GM04503 (cell line): ENCODE data around the gene ROCK2.
"Not testable (repeated sequence)": the region's sequence is repeated elsewhere in the genome, so short reads cannot be mapped to it uniquely, and the experiment has no call there.

Experiments used
- DNase-seq: peaks from one replicate; pipeline ENCODE4 v3.0.0-alpha.2; 2012; ENCODE audit warnings: low read depth

Gene ROCK2

DNA sequence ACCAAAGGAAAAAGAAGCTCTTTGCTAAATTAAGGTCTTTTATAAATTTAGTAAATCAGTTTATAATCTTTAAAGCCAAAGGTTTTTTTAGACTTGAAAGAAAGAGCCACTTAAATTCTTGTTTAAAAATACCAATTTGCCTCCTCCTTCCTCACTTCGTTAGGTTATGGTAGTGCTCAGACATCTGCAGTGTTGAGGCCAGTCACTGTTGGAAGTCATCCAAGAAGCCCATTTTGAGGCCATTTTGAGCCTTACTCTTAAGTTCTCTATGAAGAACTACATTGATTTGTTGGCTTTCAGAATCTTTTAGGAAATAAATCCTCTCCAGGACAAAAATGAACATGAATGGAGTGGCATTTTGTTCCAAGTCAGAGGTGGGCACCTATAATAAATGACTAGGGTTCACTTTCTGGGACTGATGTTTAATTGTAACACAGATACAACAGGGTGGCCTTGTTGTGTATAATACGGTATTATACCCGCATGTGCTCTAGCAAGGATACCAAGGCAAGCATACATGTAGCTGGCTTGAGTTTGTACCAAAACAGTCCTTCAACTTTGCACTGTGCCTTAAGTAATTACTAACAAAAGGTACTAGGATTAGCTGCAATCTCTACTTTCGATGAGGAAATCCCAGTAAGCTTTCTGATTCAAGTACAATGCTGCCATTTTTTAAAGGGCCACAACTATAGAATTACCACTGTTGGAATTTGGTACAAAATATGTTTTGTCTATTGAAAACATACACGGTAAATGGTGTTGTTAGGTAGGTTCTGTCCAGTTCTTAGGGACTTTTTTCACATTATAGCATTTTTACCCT is 166.4 kb downstream of the ROCK2 start:
- DNase-seq = no peak

DNA sequence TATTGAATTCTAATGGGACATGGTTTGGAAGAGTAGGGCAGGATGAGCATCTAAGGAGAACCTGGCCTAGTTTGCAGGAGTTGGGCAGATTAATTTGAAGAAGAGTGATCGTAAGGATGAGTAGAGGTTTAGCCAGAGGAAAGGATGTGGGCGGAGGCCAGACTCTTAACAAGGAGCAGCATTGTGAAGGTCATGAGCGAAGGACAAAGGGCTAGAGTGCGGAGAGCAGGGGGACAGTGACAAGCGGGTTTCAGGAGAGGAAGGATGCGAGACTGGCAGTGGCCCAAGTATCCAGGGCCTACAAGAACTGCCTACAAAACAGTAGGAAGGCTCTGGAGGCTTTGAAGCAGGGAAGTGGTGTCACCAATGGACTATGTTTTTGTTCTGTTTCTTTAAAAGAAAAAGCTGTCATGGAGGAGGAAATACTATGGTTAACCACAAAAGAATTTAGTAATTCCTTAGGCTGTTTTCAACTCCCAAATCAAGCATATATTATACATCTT is 169.1 kb downstream of the ROCK2 start:
- no peak for DNase-seq

DNA sequence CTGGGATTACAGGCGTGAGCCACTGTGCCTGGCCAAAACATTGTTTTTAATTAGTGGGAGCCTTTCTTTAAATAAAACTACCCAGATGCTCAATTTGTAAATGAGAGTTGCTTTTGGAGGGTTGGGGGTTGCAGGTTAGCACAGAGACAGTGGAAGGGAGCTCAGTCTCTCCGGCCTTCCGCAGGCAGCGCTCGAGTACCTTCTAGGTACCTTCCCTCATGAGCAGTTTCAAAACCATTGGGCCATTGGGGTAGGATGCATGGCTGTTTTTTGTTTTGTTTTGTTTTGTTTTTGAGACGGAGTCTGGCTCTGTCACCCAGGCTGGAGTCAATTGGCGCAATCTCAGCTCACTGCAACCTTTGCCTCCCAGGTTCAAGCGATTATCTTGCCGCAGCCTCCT is 170.2 kb downstream of the ROCK2 start:
- no peak for DNase-seq

DNA sequence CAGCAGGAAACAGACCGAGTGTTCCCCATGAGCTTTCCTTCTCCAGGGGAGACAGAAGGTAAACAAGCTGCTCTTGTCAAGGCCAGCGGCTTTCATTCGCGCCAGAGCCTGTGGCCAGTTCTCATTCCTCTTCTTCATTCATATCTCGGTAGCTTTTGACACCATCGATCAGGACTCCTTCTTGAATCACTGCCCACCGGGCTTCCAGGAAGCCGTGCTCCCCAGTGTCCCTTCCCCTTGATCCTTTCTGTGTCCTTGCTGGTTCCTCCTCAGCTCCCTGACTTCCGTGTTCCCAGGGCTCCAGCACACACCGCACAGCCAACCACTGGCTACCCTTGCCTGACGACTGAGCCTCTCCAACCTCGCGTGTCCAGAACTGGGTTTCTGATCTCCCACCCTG is 175.1 kb downstream of the ROCK2 start:
- DNase-seq = no peak

DNA sequence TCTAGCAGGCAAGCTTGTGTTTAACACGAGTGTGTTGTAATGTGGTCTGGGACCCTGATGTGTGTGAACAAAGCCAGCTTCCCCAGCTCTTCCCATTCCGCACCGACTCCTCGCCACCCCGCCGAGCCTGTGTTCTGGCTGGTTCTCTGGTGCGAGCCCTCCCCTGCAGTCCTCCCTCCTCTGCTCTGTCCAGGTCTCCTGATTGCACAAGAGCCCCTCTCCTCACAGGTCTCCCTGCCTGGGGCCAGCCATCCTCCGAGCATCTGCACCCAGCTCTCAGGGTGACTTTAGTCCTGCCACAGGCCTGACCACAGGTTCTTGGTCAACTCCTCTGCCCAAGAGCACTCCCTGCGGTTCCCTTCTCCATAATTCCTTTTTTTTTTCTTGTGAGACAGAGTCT is 175.9 kb downstream of the ROCK2 start:
- DNase-seq = no peak

DNA sequence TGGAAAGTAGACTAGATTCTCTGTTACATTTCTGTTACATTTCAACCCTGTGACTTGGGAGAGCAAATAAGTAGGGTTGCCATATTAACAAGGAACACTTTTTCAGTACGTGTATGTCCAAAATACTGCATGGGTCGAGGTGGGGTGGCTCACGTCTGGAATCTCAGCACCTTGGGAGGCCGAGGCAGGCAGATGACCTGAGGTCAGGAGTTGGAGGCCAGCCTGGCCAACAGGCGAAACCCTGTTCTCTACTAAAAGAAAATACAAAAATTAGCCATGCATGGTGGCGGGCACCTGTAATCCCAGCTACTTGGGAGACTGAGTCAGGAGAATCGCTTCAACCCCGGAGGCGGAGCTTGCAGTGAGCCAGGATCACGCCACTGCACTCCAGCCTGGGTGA is 178.0 kb downstream of the ROCK2 start:
- DNase-seq = no peak

DNA sequence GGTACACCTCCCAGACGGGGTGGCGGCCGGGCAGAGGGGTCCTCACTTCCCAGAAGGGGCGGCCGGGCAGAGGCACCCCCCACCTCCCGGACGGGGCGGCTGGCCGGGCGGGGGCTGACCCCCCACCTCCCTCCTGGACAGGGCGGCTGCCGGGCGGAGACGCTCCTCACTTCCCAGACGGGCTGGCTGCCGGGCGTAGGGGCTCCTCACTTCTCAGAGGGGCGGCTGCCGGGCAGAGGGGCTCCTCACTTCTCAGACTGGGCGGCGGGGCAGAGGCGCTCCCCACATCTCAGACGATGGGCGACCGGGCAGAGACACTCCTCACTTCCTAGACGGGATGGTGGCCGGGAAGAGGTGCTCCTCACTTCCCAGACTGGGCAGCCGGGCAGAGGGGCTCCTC is 179.4 kb downstream of the ROCK2 start:
- not testable (repeated sequence) for DNase-seq

DNA sequence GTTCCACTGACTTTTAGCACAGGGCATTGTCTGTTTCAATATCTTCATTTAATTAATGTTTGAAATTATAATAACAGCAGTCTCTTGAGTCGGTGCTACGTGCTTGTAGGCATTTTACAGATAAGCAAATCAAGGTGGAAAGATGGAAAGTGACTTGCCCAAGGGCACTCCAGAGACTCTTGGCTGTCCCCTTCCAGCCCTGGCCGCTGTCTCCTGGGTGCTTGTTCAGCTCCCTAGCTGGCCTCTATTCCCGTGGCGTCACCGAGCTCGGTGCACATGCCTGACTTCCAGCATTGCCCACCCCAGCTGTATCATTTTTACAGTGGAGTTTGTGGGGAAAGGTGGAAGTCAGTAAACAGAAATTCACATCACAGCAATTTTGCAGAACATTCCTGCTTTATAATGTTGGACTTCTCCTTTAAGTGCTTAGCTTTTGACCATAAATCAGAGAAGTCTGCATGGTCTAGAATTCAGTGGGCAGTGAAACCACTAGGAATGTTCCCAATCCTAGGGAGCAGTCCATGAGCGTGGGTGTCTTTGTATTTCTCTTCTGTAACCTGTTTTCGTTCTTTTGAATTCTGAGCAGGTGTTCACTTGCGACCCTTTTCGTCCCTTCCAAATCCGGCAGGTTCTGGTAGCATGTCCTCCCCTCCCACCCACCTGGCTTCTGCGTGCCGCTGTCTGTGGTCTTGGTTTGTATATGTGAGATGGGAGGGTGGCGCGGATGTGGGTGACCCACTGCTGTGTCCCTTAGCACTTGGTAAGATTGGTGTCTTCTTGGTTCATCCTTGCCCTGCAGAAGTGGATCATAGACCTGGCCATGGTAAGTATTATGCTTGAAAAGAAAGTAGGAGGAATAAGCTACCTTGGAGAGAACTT is 180.8 kb downstream of the ROCK2 start:
- DNase-seq = no peak

DNA sequence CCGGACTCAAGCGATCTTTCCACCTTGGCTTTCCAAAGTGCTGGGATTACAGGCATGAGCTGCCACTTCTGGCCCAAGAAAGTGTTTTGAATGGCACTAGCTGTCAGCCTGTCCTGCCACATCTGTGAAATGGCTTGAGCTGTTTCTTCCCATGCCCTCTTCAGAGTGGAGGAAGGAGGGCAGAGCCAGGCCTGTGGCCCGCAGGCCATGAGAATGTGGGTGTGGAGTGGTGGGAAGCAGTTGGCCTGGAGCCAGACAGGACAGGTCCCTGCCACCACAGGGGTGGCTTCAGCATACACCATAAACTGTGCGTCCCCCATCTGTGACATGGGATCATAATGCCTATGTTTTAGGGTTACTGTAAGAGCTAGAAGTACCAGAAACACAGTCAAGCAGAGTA is 182.7 kb downstream of the ROCK2 start:
- no peak for DNase-seq

DNA sequence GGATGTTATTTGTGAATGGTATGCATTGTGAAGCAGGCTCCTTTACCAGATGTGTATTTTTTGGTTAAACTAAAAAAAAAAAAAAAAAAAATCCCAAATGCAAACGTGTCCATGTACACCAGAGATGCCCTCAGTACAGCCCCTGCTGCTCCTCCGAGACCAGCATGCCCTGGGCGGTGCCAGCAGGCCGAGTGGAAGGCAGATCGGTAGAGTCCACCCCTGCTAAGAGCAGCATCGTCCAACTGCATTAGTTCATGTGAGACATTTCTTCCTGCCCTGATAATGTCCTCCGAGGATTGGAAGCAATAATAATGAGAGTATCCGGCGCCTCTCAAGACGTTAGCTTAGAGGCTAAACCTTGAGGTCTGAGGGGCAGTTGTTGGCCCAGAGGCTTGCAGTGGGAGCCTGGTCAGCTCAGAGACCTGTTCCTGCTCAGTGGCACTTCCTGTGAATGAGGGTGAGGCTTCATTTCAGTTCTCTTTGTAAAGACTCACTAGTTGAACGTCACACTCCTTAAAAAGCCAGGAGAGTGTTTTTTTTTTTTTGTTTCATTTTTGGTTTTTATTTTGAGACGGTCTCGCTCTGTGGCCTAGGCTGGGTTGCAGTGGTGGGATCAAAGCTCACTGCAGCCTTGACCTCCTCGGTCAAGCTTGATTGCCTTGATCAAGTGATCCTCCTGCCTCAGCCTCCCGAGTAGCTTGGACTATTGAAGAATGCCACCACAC is 183.5 kb downstream of the ROCK2 start:
- no peak for DNase-seq

DNA sequence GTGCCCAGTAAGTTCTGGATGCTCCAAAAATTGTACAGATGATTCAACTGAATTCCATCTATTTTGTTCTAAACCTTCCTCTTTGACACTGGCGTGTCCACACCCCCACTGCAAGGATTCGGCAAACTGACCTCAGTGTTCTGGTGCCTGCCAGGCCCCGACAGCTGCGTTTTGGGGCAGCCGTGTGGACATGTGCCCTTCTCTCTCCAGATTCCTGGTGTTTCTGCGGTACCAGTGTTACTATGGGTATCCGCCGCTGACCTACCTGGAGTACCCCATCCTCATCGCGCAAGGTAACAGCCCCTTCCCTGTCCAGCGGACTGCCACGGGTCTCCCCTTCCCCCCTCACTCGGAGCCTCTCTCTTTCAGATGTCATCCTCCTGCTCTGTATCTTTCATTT is 184.2 kb downstream of the ROCK2 start:
- DNase-seq = no peak

DNA sequence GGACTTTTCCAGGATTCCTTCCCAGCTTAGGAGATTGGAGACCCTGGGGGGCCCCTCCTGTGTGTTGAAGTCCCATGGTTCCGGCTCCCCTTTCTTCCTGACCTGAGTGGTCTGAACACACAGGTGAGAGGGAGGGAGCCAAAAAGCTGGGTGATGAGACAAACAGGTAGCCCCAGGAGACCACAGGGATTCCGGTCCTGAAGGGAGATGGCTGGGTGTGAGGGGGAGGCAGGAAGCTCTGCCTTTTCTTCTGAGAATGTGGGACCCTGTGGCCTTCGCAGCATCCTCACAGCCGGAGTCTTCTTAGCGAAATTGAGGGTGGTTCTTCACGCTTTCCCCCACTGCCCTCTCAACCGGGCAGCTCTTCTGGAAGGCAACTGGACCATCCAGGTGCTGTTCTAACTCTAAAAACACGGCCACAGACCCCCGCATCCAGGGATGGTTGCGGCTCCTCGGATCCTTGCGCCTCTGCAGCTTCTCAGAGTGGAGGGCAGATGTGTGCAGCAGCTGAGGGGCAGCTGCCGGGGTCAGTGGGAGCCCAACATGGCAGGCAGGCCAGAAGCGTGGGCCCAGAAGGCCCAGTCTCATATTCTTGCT is 184.8 kb downstream of the ROCK2 start:
- no peak for DNase-seq

DNA sequence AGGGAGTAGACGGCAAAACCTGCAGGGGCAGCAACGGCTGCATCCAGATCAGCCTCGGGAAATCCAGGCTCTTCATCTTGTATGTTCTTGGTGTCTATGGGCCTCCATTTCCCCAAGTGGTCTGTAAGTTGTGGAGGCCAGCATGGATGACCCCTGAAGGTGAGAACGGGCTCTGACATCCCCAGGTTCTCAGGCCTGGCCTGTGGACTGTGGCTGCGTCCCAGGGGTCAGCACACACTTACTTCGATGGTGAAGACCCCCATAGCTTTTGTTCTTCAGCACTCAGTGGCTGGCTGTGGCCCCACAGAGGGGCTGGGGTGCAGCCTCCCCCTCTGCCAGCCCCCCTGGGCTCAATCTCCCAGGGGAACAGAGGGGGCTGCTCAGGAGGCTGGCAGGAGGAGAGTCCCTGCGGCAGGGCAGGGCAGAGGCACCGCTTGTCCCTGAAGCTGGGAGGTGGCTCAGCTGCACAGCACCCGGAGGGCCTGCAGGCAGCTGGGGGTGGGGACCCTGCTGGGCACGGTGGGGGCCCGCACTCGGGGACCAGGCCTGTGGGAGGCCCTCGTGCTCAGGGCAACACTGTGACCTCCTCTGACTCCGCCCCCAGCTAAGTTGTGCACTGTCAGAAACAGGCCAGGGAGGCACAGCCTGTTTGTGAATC is 185.4 kb downstream of the ROCK2 start:
- no peak for DNase-seq

DNA sequence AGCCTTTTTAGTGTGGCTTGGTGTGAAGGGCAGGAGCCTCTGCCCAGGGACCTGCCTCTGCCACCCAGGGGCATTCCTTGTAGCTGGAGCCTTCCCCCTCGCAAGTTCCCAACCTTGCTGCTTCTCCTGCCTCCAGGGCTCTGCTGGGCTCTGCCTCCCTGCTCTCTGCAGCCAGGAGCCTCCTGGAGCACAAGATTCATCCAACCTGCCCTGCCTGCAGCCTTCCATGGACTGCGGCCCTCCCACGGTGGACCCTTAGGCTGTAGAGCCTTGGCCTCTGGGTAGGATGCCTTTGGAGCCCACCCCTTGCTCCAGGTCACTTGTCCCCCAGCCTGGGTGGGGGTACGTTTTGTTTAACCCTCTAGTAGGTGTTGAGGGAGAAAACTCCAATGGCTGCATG is 186.7 kb downstream of the ROCK2 start:
- DNase-seq = no peak

DNA sequence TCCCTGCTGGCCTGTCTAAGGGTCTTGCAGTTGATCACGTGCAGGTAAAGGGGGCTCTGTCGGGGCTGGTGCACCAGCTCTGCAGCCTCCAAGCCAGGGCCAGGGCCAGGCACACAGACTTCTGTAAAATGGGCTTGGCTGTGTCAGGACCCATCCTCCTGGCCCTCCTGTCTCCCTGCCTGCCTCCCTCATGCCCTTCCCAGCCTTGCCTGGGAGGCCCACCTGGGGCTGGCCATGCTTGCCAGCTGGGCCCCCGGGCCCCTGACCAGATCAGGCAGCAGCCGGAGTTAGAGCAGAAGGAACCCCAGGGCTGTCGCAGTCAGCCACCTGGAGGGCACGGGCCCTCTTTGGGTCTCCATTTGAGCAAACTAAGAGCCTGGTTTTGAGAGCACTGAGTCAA is 187.1 kb downstream of the ROCK2 start:
- no peak for DNase-seq

DNA sequence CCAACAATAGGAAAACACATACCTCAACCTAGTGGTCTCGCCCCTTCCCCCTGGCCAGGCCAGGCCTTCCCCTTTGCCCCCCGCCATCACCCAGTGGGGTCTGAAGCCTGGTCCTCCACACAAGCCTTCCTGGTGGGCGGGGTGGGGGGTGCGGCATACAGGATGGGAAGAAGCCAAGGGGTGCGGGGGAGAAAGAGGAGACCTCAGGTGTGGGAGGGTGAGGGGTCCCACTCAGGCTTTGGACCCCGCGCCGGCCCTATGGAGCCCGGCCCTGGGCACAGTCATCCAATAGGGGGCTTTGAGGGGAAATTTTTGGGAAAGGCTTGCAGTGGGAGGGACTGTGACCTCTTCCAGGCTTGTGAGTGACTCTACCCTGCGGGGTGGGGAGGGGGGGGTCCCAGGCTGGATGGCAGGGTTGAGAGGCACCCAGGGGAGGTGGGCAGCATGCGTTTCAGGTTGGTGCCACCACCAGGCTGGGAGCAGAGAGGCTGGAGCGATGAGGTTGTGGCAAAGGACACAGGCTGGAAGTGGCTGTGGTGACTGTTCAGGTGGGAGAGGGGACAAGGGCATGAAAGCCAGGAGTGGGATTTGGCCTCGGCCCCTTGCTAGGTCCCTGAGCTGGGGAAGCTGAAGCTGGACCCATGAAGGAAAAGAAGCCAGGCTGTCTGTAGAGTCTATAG is 187.9 kb downstream of the ROCK2 start:
- DNase-seq = no peak

DNA sequence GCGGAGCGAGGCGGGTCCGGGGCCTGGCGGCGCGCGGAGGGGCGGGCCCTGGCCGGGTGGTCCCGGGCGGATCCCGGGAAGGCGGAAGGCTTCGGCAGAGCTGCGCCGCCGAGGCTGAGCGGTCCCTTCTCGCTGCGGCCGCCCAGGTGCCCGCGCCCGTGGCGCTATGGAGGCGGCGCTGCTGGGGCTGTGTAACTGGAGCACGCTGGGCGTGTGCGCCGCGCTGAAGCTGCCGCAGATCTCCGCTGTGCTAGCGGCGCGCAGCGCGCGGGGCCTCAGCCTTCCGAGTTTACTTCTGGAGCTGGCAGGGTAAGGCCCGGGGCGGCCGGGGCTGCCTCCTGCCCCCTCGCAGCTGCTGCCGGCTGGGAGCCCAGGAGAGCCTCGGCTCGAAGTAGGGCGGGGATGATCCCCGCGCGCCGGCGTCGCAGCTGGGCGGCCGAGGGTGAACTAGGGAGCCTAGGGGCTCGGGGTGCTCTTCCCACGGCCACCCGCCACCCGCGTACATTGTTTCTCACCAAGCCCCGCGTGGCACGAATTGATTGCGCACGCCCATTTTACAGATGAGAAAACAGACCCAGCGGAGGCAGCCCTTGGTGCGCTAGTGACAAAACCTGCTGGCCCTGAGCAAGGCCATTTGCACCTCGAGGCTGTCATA is 188.9 kb downstream of the ROCK2 start, which contains the start of gene SLC66A3:
Gene SLC66A3 (plus strand): TSS at position 87 of the 655 bp plus-strand sequence. CDS start 80 bp downstream, at position 167.
- no peak for DNase-seq

DNA sequence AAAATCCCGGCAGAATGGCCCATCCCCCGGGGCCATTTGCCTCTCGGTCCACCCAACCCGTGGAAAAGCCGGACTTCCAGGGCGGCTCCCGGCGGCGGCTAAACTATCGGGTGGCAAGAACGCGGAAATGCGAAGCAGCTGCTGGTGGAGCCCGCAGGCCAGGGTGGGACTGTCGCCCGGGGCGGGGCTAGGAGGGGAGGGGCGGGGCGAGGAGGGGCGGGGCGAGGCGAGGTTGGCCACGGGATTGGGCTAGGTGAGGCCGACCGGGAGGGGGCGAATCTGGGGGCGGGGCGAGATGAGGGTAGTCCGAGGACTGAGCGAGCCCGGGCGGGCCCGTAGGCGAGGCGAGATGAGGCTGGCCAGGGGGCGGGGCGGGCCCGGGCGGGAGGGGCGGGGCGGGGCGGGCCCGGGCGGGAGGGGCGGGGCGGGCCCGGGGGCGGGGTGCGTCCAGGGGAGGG is 189.5 kb downstream of the ROCK2 start:
- DNase-seq = peak; percentile 58

DNA sequence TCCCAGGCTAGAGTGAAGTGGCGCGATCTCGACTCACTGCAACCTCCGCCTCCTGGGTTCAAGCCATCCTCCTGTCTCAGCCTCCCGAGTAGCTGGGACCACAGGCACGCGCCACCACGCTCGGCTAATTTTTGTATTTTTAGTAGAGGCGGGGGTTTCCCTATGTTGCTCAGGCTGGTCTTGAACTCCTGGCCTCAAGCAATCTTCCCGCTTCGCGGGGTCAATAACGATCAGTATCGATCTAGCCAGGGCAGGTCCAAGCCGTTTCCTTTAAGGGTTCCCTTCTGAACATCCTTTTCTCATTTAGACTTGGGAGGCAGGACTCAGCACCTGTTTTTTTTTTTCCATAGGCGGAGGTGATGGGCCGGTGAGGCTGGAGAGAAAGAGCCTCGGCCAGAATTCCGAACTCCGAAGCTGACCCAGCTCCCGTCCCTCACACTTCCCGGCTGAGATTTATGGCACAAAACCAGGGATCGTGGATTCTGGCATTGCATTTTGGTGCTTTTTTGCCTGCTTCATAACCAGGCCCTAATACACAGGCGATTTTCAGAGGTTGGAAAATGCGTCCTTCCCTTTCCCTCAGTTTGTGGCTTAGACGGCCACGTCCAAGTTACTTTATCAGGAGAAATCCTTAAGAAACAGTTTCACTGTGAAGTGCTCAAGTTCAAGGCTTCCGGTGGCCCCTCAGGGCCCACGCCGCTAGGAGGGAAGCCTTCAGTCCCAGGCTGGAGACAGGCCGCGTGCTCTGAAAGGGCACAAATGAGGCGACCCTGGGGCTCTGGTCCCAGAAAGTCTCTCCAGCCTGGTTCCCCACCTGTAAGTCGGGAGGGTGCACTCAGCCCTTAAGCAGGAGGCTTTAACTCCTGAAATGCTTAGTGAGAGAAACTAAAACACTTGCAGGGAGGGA is 190.2 kb downstream of the ROCK2 start:
- no peak for DNase-seq
